Mesendoderm (in vitro differentiated cells): ENCODE measurements around the gene RANBP3.
"Not testable (repeated sequence)": the region's sequence is repeated elsewhere in the genome, so short reads cannot be mapped to it uniquely, and the experiment has no call there.

Experiments
- DNase-seq: peaks from one replicate; pipeline ENCODE4 v3.0.0; 2013
- H2AK5ac ChIP-seq: 2 replicates; pipeline ENCODE4 v1.6.1; 2013; ENCODE audit warnings: low read length, inconsistent platforms
- H2BK120ac ChIP-seq: 2 replicates; pipeline ENCODE4 v1.6.1; 2013; ENCODE audit warnings: low read depth, mild to moderate bottlenecking, low read length, moderate library complexity, mixed read lengths
- H2BK15ac ChIP-seq: replicated peaks from 2 replicates; pipeline ENCODE4 v1.6.1; 2013; ENCODE audit warnings: low read depth, mild to moderate bottlenecking, moderate library complexity
- H2BK5ac ChIP-seq: 2 replicates; pipeline ENCODE4 v1.6.1; 2013; ENCODE audit warnings: low read length, inconsistent platforms
- H3K18ac ChIP-seq: 2 replicates; pipeline ENCODE4 v1.6.1; 2013; ENCODE audit warnings: mild to moderate bottlenecking, low read length, mixed read lengths
- H3K23ac ChIP-seq: one replicate; pipeline ENCODE4 v1.6.1; 2013; ENCODE audit warnings: low read length
- H3K27ac ChIP-seq: 2 replicates; pipeline ENCODE4 v1.5.1; 2013; ENCODE audit warnings: low read depth, mild to moderate bottlenecking, inconsistent platforms, low read length, moderate library complexity
- H3K27me3 ChIP-seq: 2 replicates; pipeline ENCODE4 v1.6.1; 2013; ENCODE audit warnings: low read length, control low read depth, mild to moderate bottlenecking, inconsistent platforms; ENCODE audit not compliant: insufficient read depth, poor library complexity
- H3K36me3 ChIP-seq: 2 replicates; pipeline ENCODE4 v1.6.1; 2013; ENCODE audit warnings: low read length, inconsistent platforms; ENCODE audit not compliant: control insufficient read depth, insufficient read depth
- H3K4ac ChIP-seq: one replicate; pipeline ENCODE4 v1.6.1; 2013; ENCODE audit warnings: low read depth, mild to moderate bottlenecking, low read length, moderate library complexity
- H3K4me1 ChIP-seq: 2 replicates; pipeline ENCODE4 v1.6.1; 2013; ENCODE audit warnings: low read depth, low read length, inconsistent platforms; ENCODE audit not compliant: control insufficient read depth
- H3K4me2 ChIP-seq: 2 replicates; pipeline ENCODE4 v1.6.1; 2013; ENCODE audit warnings: low read length
- H3K4me3 ChIP-seq: 2 replicates; pipeline ENCODE4 v1.5.1; 2013; ENCODE audit warnings: mild to moderate bottlenecking, low read length
- H3K56ac ChIP-seq: one replicate; pipeline ENCODE4 v1.6.1; 2013; ENCODE audit warnings: low read length
- H3K79me1 ChIP-seq: 2 replicates; pipeline ENCODE4 v1.6.1; 2013; ENCODE audit warnings: low read length, inconsistent platforms
- H3K79me2 ChIP-seq: 2 replicates; pipeline ENCODE4 v1.6.1; 2013; ENCODE audit warnings: mild to moderate bottlenecking, low read length; ENCODE audit not compliant: control insufficient read depth, insufficient read depth
- H3K9ac ChIP-seq: 2 replicates; pipeline ENCODE4 v1.6.1; 2013; ENCODE audit warnings: low read length, inconsistent platforms
- H4K5ac ChIP-seq: one replicate; pipeline ENCODE4 v1.6.1; 2013; ENCODE audit warnings: low read length
- H4K8ac ChIP-seq: one replicate; pipeline ENCODE4 v1.6.1; 2013; ENCODE audit warnings: low read depth, mild to moderate bottlenecking, control low read depth, low read length, moderate library complexity
- WGBS: extraction: QIAGEN DNeasy Blood & Tissue Kit; methylation state at CpG from one replicate; pipeline ENCODE4 v1.1.7; 2013; ENCODE audit warnings: low lambda C conversion rate, missing lambda C conversion rate; ENCODE audit not compliant: insufficient coverage; ENCODE audit errors: extremely low coverage; 5-methylcytosine and 5-hydroxymethylcytosine counted together

RANBP3 gene

DNA sequence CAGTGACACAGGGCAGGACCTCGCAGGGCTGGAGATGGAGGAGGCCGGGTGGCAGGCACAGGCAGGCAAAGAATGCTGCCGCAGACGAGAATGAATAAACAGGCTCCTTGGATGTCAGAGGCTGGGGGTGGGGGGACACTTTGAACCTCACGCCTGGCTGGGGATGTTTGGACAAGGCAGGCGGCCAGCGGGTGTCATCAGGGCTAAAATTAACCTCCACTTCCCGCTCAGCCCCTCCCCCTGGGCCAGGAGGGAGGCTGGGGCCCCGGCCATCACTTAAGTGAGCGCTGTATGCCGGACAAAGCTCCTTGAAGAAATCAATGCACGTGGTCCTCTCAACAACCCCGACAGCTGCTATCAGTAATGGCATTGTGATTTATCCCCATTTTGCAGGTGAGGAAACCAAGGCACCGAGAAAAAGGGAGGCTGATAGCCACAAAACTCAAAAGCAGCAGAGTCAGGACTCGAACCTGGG is 97.3 kb downstream of the RANBP3 start:
- H3K9ac ChIP-seq = no peak overlapping the region
- no peaks in the 10 kb centered on the region for H3K79me2 ChIP-seq
- H2BK5ac ChIP-seq = no peak overlapping the region
- no peak overlapping the region for H3K56ac ChIP-seq
- no peak overlapping the region for H2AK5ac ChIP-seq
- H3K4me3 ChIP-seq = no peak overlapping the region
- no peaks in the 10 kb centered on the region for H3K4me1 ChIP-seq
- no peak overlapping the region for H3K23ac ChIP-seq
- no peak overlapping the region for H4K5ac ChIP-seq
- no peak overlapping the region for H2BK15ac ChIP-seq
- H4K8ac ChIP-seq = no peak overlapping the region
- no CpG with 5 or more reads among the region's 15 CpGs for WGBS
- H3K27me3 ChIP-seq = no peaks in the 10 kb centered on the region
- H3K4me2 ChIP-seq = no peak overlapping the region
- no peak overlapping the region for H3K18ac ChIP-seq
- H3K36me3 ChIP-seq = no peaks in the 10 kb centered on the region
- H3K27ac ChIP-seq = no peak overlapping the region
- no peak overlapping the region for H2BK120ac ChIP-seq
- no peaks in the 10 kb centered on the region for H3K79me1 ChIP-seq
- peak; percentile 46 for DNase-seq
- H3K4ac ChIP-seq = no peak overlapping the region

DNA sequence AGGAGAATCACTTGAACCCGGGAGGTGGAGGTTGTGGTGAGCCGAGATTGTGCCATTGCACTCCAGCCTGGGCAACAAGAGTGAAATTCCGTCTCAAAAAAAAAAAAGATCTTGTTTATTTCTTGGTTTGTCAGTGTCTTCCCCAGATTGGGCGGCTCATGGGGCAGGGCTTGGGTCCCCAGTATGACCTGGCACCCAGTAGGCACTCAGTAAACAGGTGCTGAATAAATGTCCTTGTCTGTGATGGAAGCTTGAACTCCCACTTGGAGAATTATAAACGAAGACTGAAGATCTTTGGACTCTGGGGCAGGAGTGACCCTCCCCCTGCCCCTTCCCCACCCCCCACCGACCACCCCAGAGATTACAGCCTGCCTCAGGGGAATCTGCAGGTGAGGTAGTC is 97.7 kb downstream of the RANBP3 start:
- no peak overlapping the region for H3K4me2 ChIP-seq
- H3K36me3 ChIP-seq = no peaks in the 10 kb centered on the region
- no peaks in the 10 kb centered on the region for H3K79me2 ChIP-seq
- H3K9ac ChIP-seq = no peak overlapping the region
- DNase-seq = no peak
- H3K4me1 ChIP-seq = no peaks in the 10 kb centered on the region
- no peak overlapping the region for H3K56ac ChIP-seq
- H4K5ac ChIP-seq = no peak overlapping the region
- no peaks in the 10 kb centered on the region for H3K79me1 ChIP-seq
- WGBS = no CpG with 5 or more reads among the region's 6 CpGs
- H2BK15ac ChIP-seq = no peak overlapping the region
- H4K8ac ChIP-seq = no peak overlapping the region
- H3K23ac ChIP-seq = no peak overlapping the region
- no peak overlapping the region for H3K18ac ChIP-seq
- no peak overlapping the region for H2BK120ac ChIP-seq
- no peak overlapping the region for H3K4me3 ChIP-seq
- no peak overlapping the region for H3K27ac ChIP-seq
- no peaks in the 10 kb centered on the region for H3K27me3 ChIP-seq
- no peak overlapping the region for H2AK5ac ChIP-seq
- no peak overlapping the region for H3K4ac ChIP-seq
- no peak overlapping the region for H2BK5ac ChIP-seq

GRCh38 chr19:5877882-5878281 is 100.1 kb downstream of the RANBP3 start:
- no peaks in the 10 kb centered on the region for H3K79me1 ChIP-seq
- H3K18ac ChIP-seq = no peak overlapping the region
- WGBS = no CpG with 5 or more reads among the region's 9 CpGs
- H3K4me2 ChIP-seq = no peak overlapping the region
- no peak overlapping the region for H3K27ac ChIP-seq
- no peak overlapping the region for H2BK5ac ChIP-seq
- no peak overlapping the region for H2BK120ac ChIP-seq
- no peak overlapping the region for H2AK5ac ChIP-seq
- no peak overlapping the region for H3K23ac ChIP-seq
- no peak overlapping the region for H4K8ac ChIP-seq
- H3K56ac ChIP-seq = no peak overlapping the region
- H3K4me3 ChIP-seq = no peak overlapping the region
- no peaks in the 10 kb centered on the region for H3K4me1 ChIP-seq
- no peak overlapping the region for H2BK15ac ChIP-seq
- DNase-seq = no peak
- H3K79me2 ChIP-seq = no peaks in the 10 kb centered on the region
- H3K36me3 ChIP-seq = no peaks in the 10 kb centered on the region
- H3K4ac ChIP-seq = no peak overlapping the region
- no peaks in the 10 kb centered on the region for H3K27me3 ChIP-seq
- no peak overlapping the region for H3K9ac ChIP-seq
- no peak overlapping the region for H4K5ac ChIP-seq

DNA sequence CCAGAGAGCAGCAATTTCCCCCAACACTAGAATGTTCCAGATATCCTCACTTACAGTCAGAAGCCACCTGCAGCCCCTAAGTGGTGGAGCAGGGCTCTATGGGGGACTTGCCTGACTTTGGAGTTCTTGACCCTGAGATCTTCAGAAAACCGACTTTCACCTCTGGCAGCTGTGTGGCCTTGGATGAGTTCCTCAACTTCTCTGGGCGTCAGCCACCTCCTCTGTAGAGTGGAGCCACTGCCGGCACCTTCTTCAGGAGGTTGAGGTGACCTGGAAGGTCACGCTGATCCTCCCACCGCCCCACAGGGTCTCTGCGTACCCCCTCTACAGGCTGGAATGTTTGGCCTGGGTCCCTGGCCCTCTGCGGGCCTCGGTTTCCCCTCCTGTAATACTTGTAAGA is 100.5 kb downstream of the RANBP3 start:
- H3K79me2 ChIP-seq = no peaks in the 10 kb centered on the region
- no peak overlapping the region for H3K9ac ChIP-seq
- no peaks in the 10 kb centered on the region for H3K79me1 ChIP-seq
- WGBS = no CpG with 5 or more reads among the region's 8 CpGs
- H3K23ac ChIP-seq = no peak overlapping the region
- H3K4me1 ChIP-seq = no peaks in the 10 kb centered on the region
- H4K8ac ChIP-seq = no peak overlapping the region
- no peak overlapping the region for H2BK15ac ChIP-seq
- DNase-seq = no peak
- no peak overlapping the region for H4K5ac ChIP-seq
- H3K4me3 ChIP-seq = no peak overlapping the region
- H3K36me3 ChIP-seq = no peaks in the 10 kb centered on the region
- H3K4me2 ChIP-seq = no peak overlapping the region
- no peak overlapping the region for H3K56ac ChIP-seq
- H3K18ac ChIP-seq = no peak overlapping the region
- no peak overlapping the region for H2AK5ac ChIP-seq
- no peak overlapping the region for H2BK120ac ChIP-seq
- H2BK5ac ChIP-seq = no peak overlapping the region
- no peak overlapping the region for H3K4ac ChIP-seq
- H3K27me3 ChIP-seq = no peaks in the 10 kb centered on the region
- no peak overlapping the region for H3K27ac ChIP-seq

DNA sequence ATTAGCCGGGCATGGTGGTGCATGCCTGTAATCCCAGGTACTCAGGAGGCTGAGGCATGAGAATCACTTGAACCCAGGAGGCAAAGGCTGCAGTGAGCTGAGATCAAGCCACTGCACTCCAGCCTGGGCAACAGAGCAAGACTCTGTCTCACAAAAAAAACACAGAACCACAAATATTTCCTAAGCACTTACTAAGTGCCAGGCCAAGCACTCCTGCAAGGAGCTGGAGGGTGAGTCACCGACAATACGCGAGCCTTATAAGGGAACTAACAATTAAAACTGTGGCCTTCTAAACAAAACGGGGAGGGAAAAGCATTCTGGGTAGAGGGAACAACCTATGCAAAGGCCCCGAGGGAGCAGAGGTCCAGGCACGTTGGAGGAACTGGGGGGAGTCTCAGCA is 103.4 kb downstream of the RANBP3 start:
- not testable (repeated sequence) for H3K36me3 ChIP-seq, H3K79me1 ChIP-seq, H3K79me2 ChIP-seq, H4K5ac ChIP-seq, H3K27me3 ChIP-seq, H3K9ac ChIP-seq, H2BK15ac ChIP-seq, H3K4me2 ChIP-seq, H3K4me3 ChIP-seq, H3K27ac ChIP-seq, H2BK120ac ChIP-seq, DNase-seq, H3K23ac ChIP-seq, H3K18ac ChIP-seq, H3K4ac ChIP-seq, H3K56ac ChIP-seq, H4K8ac ChIP-seq, H3K4me1 ChIP-seq, H2AK5ac ChIP-seq, H2BK5ac ChIP-seq
- no CpG with 5 or more reads among the region's 7 CpGs for WGBS

- no peaks in the 10 kb centered on the region for H3K79me2 ChIP-seq
- no peak overlapping the region for H2AK5ac ChIP-seq
- no peak overlapping the region for H4K8ac ChIP-seq
- no peaks in the 10 kb centered on the region for H3K27me3 ChIP-seq
- no peaks in the 10 kb centered on the region for H3K79me1 ChIP-seq
- H3K27ac ChIP-seq = no peak overlapping the region
- no peak overlapping the region for H2BK120ac ChIP-seq
- DNase-seq = no peak
- H3K4me2 ChIP-seq = no peak overlapping the region
- WGBS = no CpG with 5 or more reads among the region's 12 CpGs
- no peaks in the 10 kb centered on the region for H3K36me3 ChIP-seq
- H3K9ac ChIP-seq = no peak overlapping the region
- no peak overlapping the region for H3K56ac ChIP-seq
- H4K5ac ChIP-seq = no peak overlapping the region
- no peak overlapping the region for H2BK5ac ChIP-seq
- no peak overlapping the region for H2BK15ac ChIP-seq
- H3K4ac ChIP-seq = no peak overlapping the region
- no peak overlapping the region for H3K23ac ChIP-seq
- H3K18ac ChIP-seq = no peak overlapping the region
- no peak overlapping the region for H3K4me3 ChIP-seq
- H3K4me1 ChIP-seq = no peaks in the 10 kb centered on the region
These were observed 104.2 kb downstream of the RANBP3 start for GRCh38 chr19:5873617-5874199.
